ENCODE data around the gene BCO2.
"Not testable (repeated sequence)": the region's sequence is repeated elsewhere in the genome, so short reads cannot be mapped to it uniquely, and the experiment has no call there.

The BCO2 gene, protein sequence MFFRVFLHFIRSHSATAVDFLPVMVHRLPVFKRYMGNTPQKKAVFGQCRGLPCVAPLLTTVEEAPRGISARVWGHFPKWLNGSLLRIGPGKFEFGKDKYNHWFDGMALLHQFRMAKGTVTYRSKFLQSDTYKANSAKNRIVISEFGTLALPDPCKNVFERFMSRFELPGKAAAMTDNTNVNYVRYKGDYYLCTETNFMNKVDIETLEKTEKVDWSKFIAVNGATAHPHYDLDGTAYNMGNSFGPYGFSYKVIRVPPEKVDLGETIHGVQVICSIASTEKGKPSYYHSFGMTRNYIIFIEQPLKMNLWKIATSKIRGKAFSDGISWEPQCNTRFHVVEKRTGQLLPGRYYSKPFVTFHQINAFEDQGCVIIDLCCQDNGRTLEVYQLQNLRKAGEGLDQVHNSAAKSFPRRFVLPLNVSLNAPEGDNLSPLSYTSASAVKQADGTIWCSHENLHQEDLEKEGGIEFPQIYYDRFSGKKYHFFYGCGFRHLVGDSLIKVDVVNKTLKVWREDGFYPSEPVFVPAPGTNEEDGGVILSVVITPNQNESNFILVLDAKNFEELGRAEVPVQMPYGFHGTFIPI

GRCh38 chr11:112174789-112175598 lies at the start of gene BCO2:
Gene BCO2 (plus strand): TSS chr11:112175512. CDS start chr11:112175602, 90 bp downstream.
- DNase-seq (ENCODE audit: low read depth in 2 of 2) = peak; percentile 9 to 18

GRCh38 chr11:112127056-112127455 lies 48.3 kb upstream of the BCO2 start:
- no peak for DNase-seq (ENCODE audit: low read depth in 2 of 2)

- DNase-seq (ENCODE audit: low read depth in 2 of 2) = no peak
Measured at GRCh38 chr11:112128483-112129121, 46.7 kb upstream of the BCO2 start.

DNA sequence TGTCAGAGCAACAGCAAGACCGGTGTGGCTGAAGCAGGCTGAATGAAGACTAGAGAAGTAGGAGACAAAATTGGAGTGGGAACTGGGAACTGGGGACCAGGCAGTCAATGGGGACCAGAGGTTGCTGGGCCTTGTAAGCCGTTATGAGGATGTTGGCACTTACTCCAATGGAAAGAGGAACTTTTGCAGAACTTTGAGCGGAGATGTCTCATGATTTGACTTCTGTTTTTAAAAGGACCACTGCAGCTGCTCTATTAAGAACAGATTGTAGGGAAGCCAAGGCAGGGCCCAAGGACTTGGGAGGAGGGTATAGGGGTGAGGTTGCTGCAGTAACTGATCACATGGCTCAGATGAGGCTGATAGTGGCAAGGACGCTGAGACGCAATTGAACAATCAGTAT lies 45.7 kb upstream of the BCO2 start:
- no peak for DNase-seq (ENCODE audit: low read depth in 2 of 2)

DNA sequence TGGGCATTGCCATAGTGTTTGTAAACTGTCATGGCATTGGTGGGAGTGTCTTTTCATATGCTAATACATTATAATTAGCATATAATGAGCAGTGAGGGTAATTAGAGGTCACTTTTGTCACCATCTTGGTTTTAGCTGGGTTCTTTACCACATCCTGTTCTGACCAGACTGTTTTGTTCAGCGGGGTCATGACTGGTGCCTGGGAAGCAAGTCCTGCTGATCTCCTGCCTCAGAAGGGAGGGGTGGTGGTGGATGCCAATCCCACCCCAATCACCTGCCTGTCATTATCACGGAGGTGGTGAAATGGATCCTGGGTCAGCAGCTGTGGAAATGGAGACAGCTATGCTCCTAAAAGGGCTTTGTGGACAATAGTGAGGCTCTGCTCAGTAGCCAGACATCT lies 42.6 kb upstream of the BCO2 start:
- DNase-seq (ENCODE audit: low read depth in 2 of 2) = no peak

- DNase-seq (ENCODE audit: low read depth in 2 of 2) = no peak
Measured at GRCh38 chr11:112134473-112134872, 40.8 kb upstream of the BCO2 start.

DNA sequence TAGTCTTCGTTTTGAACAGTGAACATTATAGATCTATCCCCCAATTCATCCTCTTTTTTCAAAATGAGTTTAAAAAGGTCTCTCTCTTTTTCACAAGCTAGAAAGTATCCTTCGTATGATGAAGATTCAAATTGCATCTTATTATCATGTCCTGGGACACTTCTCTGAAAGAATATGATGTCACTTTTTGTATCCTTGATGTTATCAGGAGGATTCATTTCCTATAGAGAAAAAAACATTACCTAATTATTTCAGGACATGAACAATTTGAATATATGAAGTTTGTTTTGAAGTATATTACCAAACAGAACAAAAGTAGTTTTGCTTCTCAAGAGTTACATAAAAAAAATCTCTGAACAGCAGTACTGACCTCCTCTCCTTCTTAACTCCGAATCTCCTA lies 31.7 kb upstream of the BCO2 start:
- DNase-seq (ENCODE audit: low read depth in 2 of 2) = no peak

GRCh38 chr11:112150517-112150916 lies 24.8 kb upstream of the BCO2 start:
- no peak for DNase-seq (ENCODE audit: low read depth in 2 of 2)

- no peak for DNase-seq (ENCODE audit: low read depth in 2 of 2)
Measured at GRCh38 chr11:112156153-112156955, 19.0 kb upstream of the BCO2 start.

GRCh38 chr11:112156956-112157766 lies 18.2 kb upstream of the BCO2 start:
- no peak for DNase-seq (ENCODE audit: low read depth in 2 of 2)

GRCh38 chr11:112159098-112160065 lies 15.9 kb upstream of the BCO2 start:
- DNase-seq (ENCODE audit: low read depth in 2 of 2) = no peak

GRCh38 chr11:112160091-112160848 lies 15.0 kb upstream of the BCO2 start:
- no peak for DNase-seq (ENCODE audit: low read depth in 2 of 2)

DNA sequence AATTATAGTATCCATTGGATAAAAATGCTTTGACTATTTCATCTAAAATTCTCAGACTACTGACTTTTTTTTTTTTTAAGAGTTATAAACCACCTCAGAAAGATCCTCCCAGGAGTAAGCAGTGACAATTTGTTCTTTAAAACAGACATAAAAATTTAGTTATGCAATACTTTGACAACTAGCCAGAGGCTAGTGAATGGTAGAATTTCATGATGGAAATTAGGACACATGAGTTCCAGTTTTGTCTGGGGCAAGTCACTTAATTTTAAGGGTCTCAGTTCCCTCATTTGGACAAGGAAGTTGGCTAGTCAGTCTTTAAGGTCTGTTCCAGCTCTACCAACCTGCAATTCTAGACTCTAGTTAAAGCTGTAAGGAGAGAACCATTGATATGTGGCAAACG lies 14.3 kb upstream of the BCO2 start:
- no peak for DNase-seq (ENCODE audit: low read depth in 2 of 2)

GRCh38 chr11:112162200-112162599 lies 13.1 kb upstream of the BCO2 start:
- DNase-seq (ENCODE audit: low read depth in 2 of 2) = not testable (repeated sequence)

GRCh38 chr11:112162761-112163546 lies 12.4 kb upstream of the BCO2 start:
- DNase-seq (ENCODE audit: low read depth in 2 of 2) = no peak

GRCh38 chr11:112163875-112164685 lies 11.2 kb upstream of the BCO2 start, which contains the start of gene IL18:
Gene IL18 (minus strand): TSS chr11:112164094. CDS start chr11:112155053, 9,041 bp downstream.
- no peak for DNase-seq (ENCODE audit: low read depth in 2 of 2)

- DNase-seq (ENCODE audit: low read depth in 2 of 2) = no peak
Measured at GRCh38 chr11:112165049-112165448, 10.3 kb upstream of the BCO2 start.
